Upper lobe of left lung (tissue), 6 donors: Measurements from ENCODE around the gene ST14. TPM values are rescaled to one million over a fixed set of nuclear protein-coding genes. Genes with fewer than 3 reads are reported as not detected.

Experiments
- ATAC-seq, 2 donors: fragments of 200-7000 bp; cut with Tn5 transposase; one replicate each; pipeline ENCODE4 v1.9.1; 2022; ENCODE audit warnings: mild to moderate bottlenecking in 2 of 2, moderate library complexity in 2 of 2; ENCODE audit not compliant: low FRiP score in 2 of 2
- DNase-seq, 2 donors: peaks; one replicate each; pipeline ENCODE4 v3.0.0-alpha.2; 2019 to 2020
- H3K27ac ChIP-seq, 4 donors: fragments of 200-600 bp; sonication (generic); one replicate each; pipeline ENCODE4 v1.5.1; 2016 to 2019
- H3K27me3 ChIP-seq, 4 donors: fragments of 200-600 bp; sonication (generic); one replicate each; pipeline ENCODE4 v1.5.1; 2017 to 2019
- H3K36me3 ChIP-seq, 4 donors: fragments of 200-600 bp; sonication (generic); one replicate each; pipeline ENCODE4 v1.5.1; 2016 to 2019
- H3K4me1 ChIP-seq, 4 donors: fragments of 200-600 bp; sonication (generic); one replicate each; pipeline ENCODE4 v1.5.1; 2018 to 2019
- H3K4me3 ChIP-seq, 4 donors: fragments of 200-600 bp; sonication (generic); one replicate each; pipeline ENCODE4 v1.5.1; 2017 to 2019; ENCODE audit warnings: mild to moderate bottlenecking in 2 of 4, moderate library complexity in 1 of 4
- H3K9me3 ChIP-seq, 4 donors: fragments of 200-600 bp; sonication (generic); one replicate each; pipeline ENCODE4 v1.5.1; 2018 to 2019
- EP300 ChIP-seq, 4 donors: sonication (generic); formaldehyde crosslinking; IDR thresholded peaks; one replicate each; pipeline ENCODE4 v1.5.1; 2017; ENCODE audit warnings: antibody characterized with exemption in 4 of 4, control low read depth in 2 of 4
- POLR2A ChIP-seq, 4 donors: fragments of 450-650 bp; IDR thresholded peaks; one replicate each; pipeline ENCODE4 v1.5.1; 2016 to 2017; ENCODE audit warnings: antibody characterized with exemption in 4 of 4, mild to moderate bottlenecking in 2 of 4
- POLR2AphosphoS5 ChIP-seq, 2 donors: sonication (generic); formaldehyde crosslinking; IDR thresholded peaks; one replicate each; pipeline ENCODE4 v1.5.1; 2017; ENCODE audit warnings: antibody characterized with exemption in 2 of 2
- WGBS, 2 donors: methylation state at CpG; one replicate each; pipeline ENCODE4 v1.1.5; 2017 to 2018; 5-methylcytosine and 5-hydroxymethylcytosine counted together
- total RNA-seq, 6 donors: library from RNA; depleted of rRNA in 4 of 6; stranded (reverse); fragments of >200 nt in 4 of 6; gene quantifications; one replicate each; pipeline versions ENCODE4 v1.1.0 to v1.2.1, GENCODE V29; 2016 to 2021
- TF ChIP-seq, protein P1 (sequence below), 6 experiments: fragments of 450-650 bp in 4 of 6; fragments of 200-600 bp in 2 of 6; sonication (generic) in 2 of 6; IDR thresholded peaks; one replicate each; pipeline ENCODE4 v1.5.1; 2016 to 2019; ENCODE audit warnings: antibody characterized with exemption in 6 of 6
- donor health status: DM: no; HTN: no; CAD: no; lungs with moderate emphysema.
- donor health status: DM: no; HTN: yes; CAD: no; lungs with severe emphysema.

ST14 gene
- total RNA-seq, 6 donors from 2014 or later = 49.2 to 105 (median 72.1) TPM

DNA sequence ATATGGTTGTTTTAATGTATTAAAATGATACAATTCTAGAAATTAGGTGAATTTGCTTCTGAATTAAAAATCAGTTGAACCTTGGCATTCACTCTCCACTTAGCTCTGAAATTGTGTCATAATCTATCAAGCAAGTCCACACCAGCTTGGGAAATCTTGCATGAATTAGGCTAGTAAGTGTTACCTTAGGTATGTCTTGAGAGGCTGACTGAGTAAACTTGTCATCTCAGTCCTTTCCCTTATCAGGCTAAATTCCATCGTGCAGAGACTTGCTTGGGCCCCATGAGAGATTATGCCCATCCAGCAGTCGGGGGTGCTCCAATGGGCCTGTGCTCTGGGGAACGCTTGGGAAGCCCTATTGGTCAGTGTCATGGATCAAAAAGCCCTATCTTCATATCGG is 33.9 kb upstream of the ST14 start:
- peaks cover 33 to 44% (median 38%) of the 10 kb centered on the region in 4 donors for H3K4me1 ChIP-seq
- H3K36me3 ChIP-seq = peaks cover 18 to 76% (median 38%) of the 10 kb centered on the region in 4 donors
- no peaks in the 10 kb centered on the region for H3K27me3 ChIP-seq
- ATAC-seq = peak in 1 of 2 donors; percentile 21
- 60 to 80% methylated on average over 4 of the region's 4 CpGs for WGBS, 2 donors
- H3K9me3 ChIP-seq = no peaks in the 10 kb centered on the region
- TF ChIP-seq EP300 (IDR thresholded peaks at IDR 0.05) (peak in 1 of 4 donors; percentile 73), POLR2A (IDR thresholded peaks at IDR 0.05) (no peak)
- no peak overlapping the region for H3K4me3 ChIP-seq
- no peak for DNase-seq
- peak overlapping the region in 2 of 4 donors; percentile 6 to 85 for H3K27ac ChIP-seq

DNA sequence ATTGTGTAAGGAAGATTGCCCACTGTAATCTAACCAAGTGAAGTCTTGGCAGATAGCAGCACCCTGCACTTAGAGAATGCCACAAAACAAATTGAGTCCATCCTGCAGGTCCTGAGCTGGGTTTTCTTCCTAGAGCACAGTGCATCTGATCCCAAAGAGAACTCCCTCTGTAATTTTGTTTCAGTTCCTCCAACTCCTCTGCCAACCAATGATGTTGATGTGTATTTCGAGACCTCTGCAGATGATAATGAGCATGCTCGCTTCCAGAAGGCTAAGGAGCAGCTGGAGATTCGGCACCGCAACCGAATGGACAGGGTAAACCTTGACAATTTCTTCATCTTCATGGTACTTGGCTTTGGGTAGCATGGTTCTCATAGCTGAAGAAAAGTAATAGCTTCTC is 33.1 kb upstream of the ST14 start:
- DNase-seq (no peak), ATAC-seq (no peak)
- Histone ChIP-seq H3K4me3 (no peak overlapping the region), H3K36me3 (peaks cover 23 to 81% (median 46%) of the 10 kb centered on the region in 4 donors), H3K27me3 (no peaks in the 10 kb centered on the region), H3K27ac (no peak overlapping the region), H3K9me3 (no peaks in the 10 kb centered on the region), H3K4me1 (peaks cover 27 to 41% (median 34%) of the 10 kb centered on the region in 4 donors)
- 86 to 95% methylated on average over 5 of the region's 5 CpGs for WGBS, 2 donors
- TF ChIP-seq POLR2A (IDR thresholded peaks at IDR 0.05) (no peak), POLR2AphosphoS5 (IDR thresholded peaks at IDR 0.05) (no peak), EP300 (IDR thresholded peaks at IDR 0.05) (no peak)
- TF ChIP-seq, protein P1, sequence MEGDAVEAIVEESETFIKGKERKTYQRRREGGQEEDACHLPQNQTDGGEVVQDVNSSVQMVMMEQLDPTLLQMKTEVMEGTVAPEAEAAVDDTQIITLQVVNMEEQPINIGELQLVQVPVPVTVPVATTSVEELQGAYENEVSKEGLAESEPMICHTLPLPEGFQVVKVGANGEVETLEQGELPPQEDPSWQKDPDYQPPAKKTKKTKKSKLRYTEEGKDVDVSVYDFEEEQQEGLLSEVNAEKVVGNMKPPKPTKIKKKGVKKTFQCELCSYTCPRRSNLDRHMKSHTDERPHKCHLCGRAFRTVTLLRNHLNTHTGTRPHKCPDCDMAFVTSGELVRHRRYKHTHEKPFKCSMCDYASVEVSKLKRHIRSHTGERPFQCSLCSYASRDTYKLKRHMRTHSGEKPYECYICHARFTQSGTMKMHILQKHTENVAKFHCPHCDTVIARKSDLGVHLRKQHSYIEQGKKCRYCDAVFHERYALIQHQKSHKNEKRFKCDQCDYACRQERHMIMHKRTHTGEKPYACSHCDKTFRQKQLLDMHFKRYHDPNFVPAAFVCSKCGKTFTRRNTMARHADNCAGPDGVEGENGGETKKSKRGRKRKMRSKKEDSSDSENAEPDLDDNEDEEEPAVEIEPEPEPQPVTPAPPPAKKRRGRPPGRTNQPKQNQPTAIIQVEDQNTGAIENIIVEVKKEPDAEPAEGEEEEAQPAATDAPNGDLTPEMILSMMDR (IDR thresholded peaks at IDR 0.05) = no peak

DNA sequence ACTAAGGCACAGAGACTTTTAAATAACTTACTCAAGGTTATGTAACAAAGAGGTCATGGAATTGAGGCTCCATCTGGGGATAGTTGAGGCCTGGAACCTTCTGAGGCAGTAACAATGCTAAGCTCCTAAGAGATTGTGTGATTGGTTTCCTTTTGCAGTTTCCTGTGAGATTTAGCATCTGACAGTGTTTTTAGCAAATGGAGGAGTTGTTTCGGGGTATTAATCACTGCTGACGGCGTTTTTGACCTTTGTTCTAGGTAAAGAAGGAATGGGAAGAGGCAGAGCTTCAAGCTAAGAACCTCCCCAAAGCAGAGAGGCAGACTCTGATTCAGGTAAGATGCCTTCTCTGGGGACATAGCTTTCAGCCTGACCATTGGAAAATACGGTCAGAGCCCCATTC is 32.1 kb upstream of the ST14 start:
- Histone ChIP-seq H3K4me1 (peaks cover 19 to 33% (median 31%) of the 10 kb centered on the region in 4 donors), H3K9me3 (no peaks in the 10 kb centered on the region), H3K27me3 (no peaks in the 10 kb centered on the region), H3K27ac (peak overlapping the region in 2 of 4 donors; percentile 8 to 27), H3K4me3 (no peak overlapping the region), H3K36me3 (peaks cover 23 to 82% (median 45%) of the 10 kb centered on the region in 4 donors)
- no peak for ATAC-seq
- TF ChIP-seq, protein P1 (IDR thresholded peaks at IDR 0.05) = no peak
- TF ChIP-seq POLR2AphosphoS5 (IDR thresholded peaks at IDR 0.05) (no peak), POLR2A (IDR thresholded peaks at IDR 0.05) (no peak), EP300 (IDR thresholded peaks at IDR 0.05) (no peak)
- DNase-seq = no peak
- 90 to 92% methylated on average over 4 of the region's 4 CpGs for WGBS, 2 donors

DNA sequence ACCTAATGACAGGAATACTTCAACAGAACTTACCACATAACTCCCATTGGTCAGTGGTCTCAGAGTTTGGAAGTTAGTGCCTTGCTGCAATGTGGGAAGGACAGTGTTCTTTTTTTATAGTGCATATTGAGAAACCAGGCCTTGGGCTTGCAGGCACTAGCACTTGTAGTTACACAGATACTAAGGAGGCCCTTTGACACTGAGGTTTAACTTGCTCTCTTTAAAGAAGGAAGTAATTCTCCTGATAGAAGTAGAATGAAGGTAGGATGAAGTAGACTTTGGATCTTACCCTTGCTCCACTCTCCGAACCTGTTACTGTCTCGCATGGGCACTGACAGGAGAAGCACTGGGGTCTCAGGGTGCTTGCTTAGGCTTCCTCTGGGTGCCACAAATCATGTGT is 31.0 kb upstream of the ST14 start:
- no peak for ATAC-seq
- H3K9me3 ChIP-seq = no peaks in the 10 kb centered on the region
- WGBS, 2 donors = 98 to 100% methylated on average over 2 of the region's 2 CpGs

DNA sequence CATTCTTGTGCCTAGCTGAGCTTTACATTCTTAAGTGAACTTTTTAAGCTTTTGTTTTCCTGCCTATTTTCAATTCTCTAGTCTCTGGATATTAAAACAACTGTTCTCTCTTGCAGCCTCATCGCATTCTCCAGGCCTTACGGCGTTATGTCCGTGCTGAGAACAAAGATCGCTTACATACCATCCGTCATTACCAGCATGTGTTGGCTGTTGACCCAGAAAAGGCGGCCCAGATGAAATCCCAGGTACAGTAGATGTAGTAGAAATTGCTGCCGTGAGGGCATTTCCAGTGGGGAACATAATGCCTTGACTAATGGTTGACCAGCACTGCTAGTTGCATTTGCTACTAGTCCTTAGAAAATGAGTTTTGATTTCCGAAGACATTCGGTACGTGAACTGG is 29.7 kb upstream of the ST14 start:
- ATAC-seq = no peak
- no peaks in the 10 kb centered on the region for H3K9me3 ChIP-seq
- H3K4me3 ChIP-seq = no peak overlapping the region
- 93 to 95% methylated on average over 11 of the region's 11 CpGs for WGBS, 2 donors
- TF ChIP-seq, protein P1 (IDR thresholded peaks at IDR 0.05) = no peak
- no peaks in the 10 kb centered on the region for H3K27me3 ChIP-seq
- peaks cover 3 to 18% (median 15%) of the 10 kb centered on the region in 4 donors for H3K4me1 ChIP-seq
- H3K36me3 ChIP-seq = peaks cover 28 to 82% (median 50%) of the 10 kb centered on the region in 4 donors
- H3K27ac ChIP-seq = no peak overlapping the region
- no peak for DNase-seq

More for the DNA sequence above, 31.0 kb upstream of the ST14 start:
- H3K4me3 ChIP-seq = no peak overlapping the region
- H3K36me3 ChIP-seq = peaks cover 23 to 74% (median 43%) of the 10 kb centered on the region in 4 donors
- peaks cover 12 to 29% (median 27%) of the 10 kb centered on the region in 4 donors for H3K4me1 ChIP-seq
- no peak for DNase-seq
- no peaks in the 10 kb centered on the region for H3K27me3 ChIP-seq
- H3K27ac ChIP-seq = no peak overlapping the region
- TF ChIP-seq EP300 (IDR thresholded peaks at IDR 0.05) (no peak), POLR2A (IDR thresholded peaks at IDR 0.05) (no peak), POLR2AphosphoS5 (IDR thresholded peaks at IDR 0.05) (no peak)
- TF ChIP-seq, protein P1 (IDR thresholded peaks at IDR 0.05) = no peak
